ENCODE results near the gene CES3.

DNA sequence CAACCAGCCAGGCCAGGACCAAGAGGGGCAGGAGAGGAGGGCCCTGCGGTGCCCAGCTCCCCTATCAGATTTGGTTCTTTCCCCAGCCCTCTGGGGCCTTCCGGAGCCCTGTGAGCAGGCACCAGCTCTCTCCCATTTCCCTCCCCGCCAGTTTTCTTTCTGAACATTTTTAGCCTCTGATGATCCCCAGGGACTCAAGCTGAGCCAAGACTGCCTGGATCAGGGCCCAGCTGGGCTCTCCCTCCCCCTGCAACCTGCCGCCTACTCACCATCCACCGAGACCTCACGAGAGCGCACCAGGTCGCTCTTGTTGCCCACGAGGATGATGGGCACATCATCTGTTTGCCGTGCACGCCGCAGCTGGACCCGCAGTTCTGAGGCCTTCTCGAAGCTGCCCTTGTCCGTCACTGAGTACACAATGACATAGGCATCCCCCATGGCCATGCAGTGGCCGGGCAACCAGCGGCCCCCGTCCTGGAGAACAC is 37.8 kb upstream of the CES3 start:
- TF ChIP-seq ZNF274 (IDR thresholded peaks at IDR 0.05; ENCODE audit: low read depth, low read length) (no peak), YY1 (IDR thresholded peaks at IDR 0.05; ENCODE audit: insufficient read depth, insufficient read length) (no peak)
